GM18951 (cell line): Measurements from ENCODE around the gene TFF1.

Source experiments
- POLR2A ChIP-seq: IDR thresholded peaks from 4 replicates; pipeline ENCODE4 v1.6.1; 2011; ENCODE audit warnings: mild to moderate bottlenecking; ENCODE audit not compliant: insufficient read length, insufficient read depth; ENCODE audit errors: extremely low read depth
- in situ Hi-C: fragments of 300-500 bp; cut with MboI; formaldehyde crosslinking; loops from one replicate; pipeline ENCODE4 v1.12.0; 2022; ENCODE audit warnings: low sequenced_read_pairs, mixed read lengths, inconsistent platforms; ENCODE audit not compliant: unreplicated experiment

TFF1 gene

DNA sequence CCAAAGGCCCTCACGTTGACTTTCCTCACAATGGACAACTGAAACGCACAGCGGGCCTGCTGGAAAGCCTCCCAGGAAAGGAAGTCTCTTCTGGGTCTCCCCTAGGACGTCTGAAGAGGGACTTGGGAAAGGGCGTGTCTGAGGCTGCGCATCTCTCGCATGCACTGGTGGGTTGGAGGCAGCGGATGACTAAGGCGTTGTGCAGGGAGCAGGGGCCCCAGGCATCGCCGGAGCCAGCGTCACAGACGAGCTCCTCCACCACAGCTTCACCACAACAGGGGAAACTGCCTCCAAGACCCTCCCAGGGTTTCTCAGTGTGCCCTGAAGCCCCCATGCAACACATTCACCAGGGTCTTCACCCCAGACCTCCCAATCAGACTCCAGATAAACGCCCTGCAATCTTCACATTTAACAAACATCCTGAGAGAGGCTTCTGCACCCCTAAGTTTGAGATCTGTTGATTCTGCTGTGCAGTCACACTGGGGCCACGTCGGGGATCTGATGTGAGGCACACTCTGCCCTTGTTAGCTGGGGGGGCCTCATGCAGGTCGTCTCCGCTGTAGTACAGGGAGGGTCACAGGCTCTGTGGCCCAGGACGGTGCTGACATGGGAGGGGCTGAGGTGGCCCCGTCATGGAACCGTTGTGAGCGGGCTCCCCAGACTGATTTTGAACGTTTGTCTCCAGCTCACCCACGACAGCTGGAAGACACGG lies 7.0 kb upstream of the TFF1 start:
- TF ChIP-seq POLR2A = no peak
- in situ Hi-C loops = no loop called here

DNA sequence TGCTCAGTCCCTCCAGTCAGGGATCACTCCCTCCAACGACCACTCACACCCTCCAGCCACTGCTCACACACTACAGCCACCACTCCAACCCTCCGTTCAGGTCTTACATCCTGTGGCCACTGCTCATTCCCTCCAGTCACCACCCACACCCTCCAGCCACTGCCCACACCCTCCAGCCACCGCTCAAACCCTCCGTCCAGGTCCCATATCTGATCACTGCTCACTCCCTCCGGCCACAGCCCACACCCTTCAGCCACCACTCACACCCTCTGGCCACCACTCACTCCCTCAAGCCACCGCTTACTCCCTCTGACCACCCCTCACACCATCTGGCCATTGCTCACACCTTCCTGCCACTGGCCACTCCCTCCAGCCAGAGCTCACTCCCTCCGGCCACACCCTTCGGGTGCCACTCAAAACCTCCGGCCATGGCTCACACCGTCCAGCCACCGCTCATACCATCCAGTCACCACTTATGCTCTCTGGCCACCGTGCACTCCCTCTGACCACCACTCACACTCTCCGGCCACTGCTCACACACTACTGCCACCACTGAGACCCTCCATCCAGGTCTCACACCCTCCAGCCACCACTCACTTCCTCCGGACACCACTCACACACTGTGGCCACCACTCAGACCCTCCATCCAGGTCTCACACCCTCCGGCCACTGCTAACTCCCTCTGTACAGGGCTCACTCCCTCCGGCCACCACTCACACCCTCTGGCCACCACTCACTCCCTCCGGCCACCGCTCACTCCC lies 4.7 kb upstream of the TFF1 start:
- in situ Hi-C loops = no loop called here
- no peak for TF ChIP-seq POLR2A

DNA sequence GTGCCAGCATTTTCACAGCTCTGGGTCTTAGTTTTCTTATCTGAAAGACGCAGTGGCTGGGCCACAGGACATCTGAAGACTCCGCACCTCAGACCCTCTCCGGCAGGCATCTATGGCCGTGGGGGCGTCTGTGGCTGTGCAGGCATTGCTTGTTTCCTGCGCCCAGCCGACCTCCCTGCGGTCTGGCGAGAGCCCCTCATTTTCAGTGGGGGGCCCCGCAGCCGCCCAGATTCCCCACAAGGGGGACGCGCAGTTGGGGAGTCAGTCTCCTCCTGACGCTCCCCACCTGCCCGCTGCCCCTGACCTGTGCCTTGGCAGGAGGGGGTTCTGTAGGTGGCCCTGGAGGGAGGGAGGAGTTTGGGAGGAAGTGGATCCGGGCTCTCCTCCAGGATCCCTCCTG lies 3.5 kb upstream of the TFF1 start:
- no peak for TF ChIP-seq POLR2A
- in situ Hi-C loops = no loop called here

DNA sequence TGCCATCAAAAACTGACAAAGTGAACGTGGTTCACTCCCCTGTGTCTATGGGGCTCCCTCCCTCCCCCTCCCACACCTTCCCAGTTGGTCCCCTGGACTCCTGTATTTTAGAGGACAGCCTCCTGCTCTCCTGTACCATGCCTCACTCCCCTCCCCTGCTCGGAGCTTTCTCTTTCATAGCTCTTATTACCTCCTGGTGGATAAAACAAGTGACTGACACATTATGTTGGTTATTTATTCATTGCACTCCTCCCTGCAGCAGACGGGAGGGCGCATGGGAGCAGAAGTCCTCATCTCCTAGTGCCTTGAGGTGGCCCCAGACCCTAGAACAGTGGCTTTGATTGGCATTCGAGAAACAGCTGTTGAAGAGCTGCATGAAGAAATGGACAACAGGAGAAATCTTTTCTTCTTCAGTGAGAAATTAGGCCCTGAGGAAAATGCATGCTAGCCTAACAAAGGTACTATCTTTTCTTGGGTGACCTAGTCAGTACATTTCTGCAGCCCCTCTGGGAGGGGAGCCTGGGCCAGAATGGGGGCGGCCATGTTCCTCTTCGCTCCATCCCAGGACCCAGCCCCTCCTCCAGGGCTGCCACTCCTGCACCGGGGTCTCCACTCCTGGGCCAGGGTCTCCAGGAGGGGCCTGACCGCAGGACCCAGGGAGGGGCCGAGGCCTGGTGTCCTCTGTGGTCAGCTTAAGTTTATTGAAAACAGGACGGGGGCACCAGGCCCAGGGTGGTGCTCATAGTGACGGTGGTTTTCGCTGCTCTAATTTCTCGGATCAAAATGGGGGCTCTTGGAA lies 1.2 kb upstream of the TFF1 start:
- in situ Hi-C loops = no loop called here
- TF ChIP-seq POLR2A = no peak

DNA sequence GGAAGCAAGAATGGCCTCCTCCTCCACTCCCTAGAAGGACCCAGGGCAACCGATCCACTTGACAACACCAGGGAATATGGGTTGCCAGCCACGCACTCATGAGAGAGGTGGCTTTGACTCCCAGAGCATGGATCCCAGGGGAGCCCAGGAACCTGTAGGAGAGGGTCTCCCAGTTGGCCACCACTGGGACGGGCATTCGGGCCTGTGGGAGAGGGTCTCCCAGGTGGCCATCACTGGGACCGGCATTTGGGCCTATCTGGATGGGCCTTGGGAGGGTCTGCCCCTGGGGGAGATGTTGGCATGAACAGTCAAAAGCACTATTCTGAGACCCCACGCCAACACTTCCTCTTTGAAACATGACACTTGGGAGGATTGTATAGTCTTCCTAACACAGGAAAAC lies 565 bp downstream of the TFF1 start:
- TF ChIP-seq POLR2A = no peak
- in situ Hi-C loops = no loop called here

DNA sequence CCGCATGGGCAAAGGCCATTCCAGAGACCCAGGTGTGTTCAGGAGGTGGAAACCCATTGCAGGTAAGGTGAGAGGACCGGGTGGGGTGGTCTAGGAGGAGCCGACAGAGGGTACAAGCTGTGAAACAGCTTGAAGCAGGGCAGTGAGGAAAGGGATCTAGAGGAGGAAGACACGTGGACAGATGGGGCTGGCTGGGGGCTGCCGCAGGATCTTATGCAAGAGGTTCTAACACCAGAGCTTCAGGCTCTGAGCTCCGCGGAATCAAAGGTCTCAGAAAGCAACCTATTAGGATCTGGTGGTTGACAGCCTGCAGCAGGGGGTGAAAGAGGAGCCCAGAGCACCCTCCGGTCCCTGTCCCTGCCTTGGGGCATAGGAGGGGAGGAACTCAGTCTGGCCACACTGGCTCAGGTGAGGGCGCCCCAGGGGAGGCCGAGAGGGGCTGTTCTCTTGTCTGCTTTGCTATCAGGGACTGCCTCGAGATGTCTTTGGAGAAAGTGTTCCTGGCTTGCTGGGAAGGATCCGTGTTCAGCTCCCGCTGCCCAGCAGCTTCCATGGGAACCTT lies 1.9 kb downstream of the TFF1 start:
- in situ Hi-C loops = no loop called here
- no peak for TF ChIP-seq POLR2A

DNA sequence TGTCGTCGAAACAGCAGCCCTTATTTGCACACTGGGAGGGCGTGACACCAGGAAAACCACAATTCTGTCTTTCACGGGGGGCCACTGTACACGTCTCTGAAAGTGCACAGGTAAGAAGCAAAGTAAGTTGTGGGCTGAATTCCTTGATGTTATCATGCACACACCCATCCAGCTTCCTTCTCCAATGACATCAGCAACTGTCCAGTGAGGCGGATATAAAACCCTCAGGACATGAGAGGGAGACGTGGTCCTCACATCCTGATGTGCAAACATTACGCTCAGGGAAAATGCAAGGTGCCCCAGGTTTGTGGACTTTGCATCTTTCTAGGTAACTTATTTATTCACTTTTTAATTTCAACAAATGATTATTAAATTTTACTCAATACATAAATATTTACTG lies 3.0 kb downstream of the TFF1 start:
- in situ Hi-C loops = no loop called here
- TF ChIP-seq POLR2A = no peak

DNA sequence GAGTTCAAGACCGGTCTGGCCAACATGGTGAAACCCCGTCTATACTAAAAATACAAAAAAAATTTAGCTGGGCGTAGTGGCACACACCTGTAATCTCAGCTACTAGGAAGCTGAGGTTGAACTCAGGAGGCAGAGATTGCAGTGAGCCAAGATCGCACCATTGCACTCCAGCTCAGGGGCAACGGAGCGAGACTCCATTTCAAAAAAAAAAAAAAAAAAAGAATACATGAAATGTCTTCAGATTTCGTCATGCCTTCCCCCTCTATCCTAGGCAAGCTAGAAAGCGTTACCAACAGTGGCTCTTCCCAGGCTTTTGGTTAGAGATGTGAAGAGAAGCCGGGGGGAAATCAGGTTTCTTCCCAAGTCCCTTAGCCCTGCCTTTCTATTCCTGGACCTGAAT lies 3.6 kb downstream of the TFF1 start:
- in situ Hi-C loops = no loop called here
- no peak for TF ChIP-seq POLR2A

DNA sequence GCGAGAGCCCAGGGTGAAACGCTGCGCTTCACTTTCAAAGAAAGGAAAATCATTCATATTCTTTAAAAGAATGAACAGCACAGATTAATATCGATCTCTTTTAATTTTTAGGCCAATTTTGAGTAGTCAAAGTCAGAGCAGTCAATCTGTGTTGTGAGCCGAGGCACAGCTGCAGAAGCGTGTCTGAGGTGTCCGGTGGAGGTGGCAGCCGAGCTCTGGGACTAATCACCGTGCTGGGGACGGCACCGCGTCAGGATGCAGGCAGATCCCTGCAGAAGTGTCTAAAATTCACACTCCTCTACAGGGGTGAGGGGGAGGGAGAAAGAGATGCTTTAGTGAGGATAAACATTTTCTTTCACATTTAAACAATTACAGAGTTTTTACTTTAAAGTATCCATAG lies 4.1 kb downstream of the TFF1 start:
- in situ Hi-C loops = no loop called here
- no peak for TF ChIP-seq POLR2A

DNA sequence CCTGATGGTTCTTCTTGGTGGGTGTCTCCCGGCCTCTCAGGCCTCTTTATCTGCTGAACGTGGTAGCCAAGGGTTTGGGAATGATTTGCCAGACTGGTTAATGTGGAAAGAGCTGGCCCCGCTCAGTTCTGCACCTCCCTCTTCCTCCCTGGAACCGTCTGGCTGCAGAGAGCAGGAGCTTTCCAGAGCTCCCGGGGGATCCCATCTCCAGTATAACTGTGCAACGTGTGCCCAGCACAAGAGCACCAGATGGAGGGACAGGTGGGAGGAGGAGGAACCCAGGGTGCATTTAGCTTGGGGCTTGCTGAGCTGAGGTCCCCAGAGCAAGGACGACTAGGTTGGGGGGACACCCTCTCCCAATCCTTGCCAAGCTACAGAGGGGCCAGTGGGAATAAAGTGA lies 5.0 kb downstream of the TFF1 start:
- in situ Hi-C loops = no loop called here
- no peak for TF ChIP-seq POLR2A

DNA sequence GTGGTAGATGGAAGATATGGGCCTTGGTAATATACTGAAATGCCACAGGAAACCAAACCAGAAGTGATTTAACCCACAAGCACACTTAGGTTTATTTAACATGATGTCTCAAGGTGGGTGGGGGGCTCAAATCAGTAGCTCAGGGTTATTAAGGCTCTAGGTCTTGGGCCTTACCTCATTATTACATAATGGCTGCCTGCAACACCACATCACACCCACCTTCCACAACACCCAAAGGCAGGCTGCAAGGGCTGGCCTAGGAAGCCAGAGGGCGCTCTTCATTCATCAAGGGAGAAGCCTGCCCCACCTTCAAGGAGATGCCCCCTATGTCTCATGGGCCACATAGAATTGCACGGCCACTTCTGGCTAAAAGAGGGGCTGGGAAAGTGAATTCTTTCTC lies 6.0 kb downstream of the TFF1 start:
- in situ Hi-C loops = no loop called here
- no peak for TF ChIP-seq POLR2A

DNA sequence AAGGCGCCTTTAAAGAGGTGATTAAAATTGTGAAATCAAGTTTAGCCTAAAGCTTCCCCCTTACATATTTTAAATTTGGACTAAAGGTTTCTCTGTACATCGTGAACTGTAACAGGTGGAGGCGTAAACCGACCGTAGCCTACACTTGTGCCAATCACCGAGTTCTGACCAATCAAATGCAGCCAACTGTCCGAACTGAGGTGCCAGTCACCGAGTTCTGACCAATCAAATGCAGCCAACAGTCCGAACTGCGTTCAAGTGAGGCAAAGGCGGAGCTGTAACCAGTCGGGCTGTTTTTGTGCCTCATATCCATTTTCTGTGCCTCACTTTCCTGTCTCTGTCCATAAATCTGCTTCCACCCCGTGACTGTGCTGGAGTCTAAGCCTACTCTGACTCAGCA lies 7.4 kb downstream of the TFF1 start:
- in situ Hi-C loops = no loop called here

DNA sequence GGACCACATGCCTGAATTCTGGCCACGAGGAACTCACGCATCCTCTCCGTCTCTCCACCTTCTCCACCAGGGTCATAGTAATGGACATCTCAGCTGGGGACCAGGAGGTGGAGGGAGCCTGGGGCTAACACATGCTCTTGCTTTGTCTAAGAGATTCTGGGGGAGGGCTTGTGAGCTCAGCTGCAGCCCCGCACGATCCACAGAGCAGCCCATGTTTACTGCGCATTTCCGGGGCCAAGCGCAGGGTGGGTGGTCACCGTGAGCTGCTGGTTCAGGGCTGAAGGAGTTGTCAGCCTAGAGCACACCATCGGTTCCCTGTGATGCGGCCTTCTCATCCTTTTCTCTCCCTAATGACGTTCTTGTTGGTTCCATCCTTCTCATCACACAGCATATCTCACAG lies 8.1 kb downstream of the TFF1 start:
- no peak for TF ChIP-seq POLR2A

More for the DNA sequence above, 7.4 kb downstream of the TFF1 start:
- TF ChIP-seq POLR2A = no peak

More for the DNA sequence above, 8.1 kb downstream of the TFF1 start:
- in situ Hi-C loops = no loop called here
